Measurements from ENCODE around the gene MBD3L2B.

Gene MBD3L2B

GRCh38 chr19:7010722-7011593, 10.3 kb downstream of the MBD3L2B start:
- no peak for DNase-seq

GRCh38 chr19:7007859-7008258, 13.4 kb downstream of the MBD3L2B start:
- no peak for DNase-seq

- no peak for DNase-seq
These were observed 15.0 kb downstream of the MBD3L2B start for GRCh38 chr19:7006135-7006704.

- DNase-seq = peak; percentile 18
These were observed 16.8 kb downstream of the MBD3L2B start for GRCh38 chr19:7004313-7004931.

- DNase-seq = no peak
These were observed 20.4 kb downstream of the MBD3L2B start for GRCh38 chr19:7000816-7001215.

GRCh38 chr19:7000333-7000732, 20.9 kb downstream of the MBD3L2B start:
- no peak for DNase-seq

GRCh38 chr19:6999933-7000332, 21.3 kb downstream of the MBD3L2B start:
- no peak for DNase-seq

GRCh38 chr19:6997679-6998445, 23.4 kb downstream of the MBD3L2B start:
- no peak for DNase-seq

GRCh38 chr19:6996810-6997209, 24.4 kb downstream of the MBD3L2B start:
- no peak for DNase-seq

- DNase-seq = no peak
These were observed 26.2 kb downstream of the MBD3L2B start for GRCh38 chr19:6995054-6995453.

GRCh38 chr19:6988257-6988656, 33.0 kb downstream of the MBD3L2B start:
- DNase-seq = no peak

GRCh38 chr19:6987850-6988249, 33.4 kb downstream of the MBD3L2B start:
- DNase-seq = no peak

- no peak for DNase-seq
These were observed 37.8 kb downstream of the MBD3L2B start for GRCh38 chr19:6983448-6983847.

GRCh38 chr19:6979399-6979798, 41.8 kb downstream of the MBD3L2B start:
- DNase-seq = no peak

- no peak for DNase-seq
These were observed 45.0 kb downstream of the MBD3L2B start for GRCh38 chr19:6976197-6976596.

GRCh38 chr19:6971366-6971765, 49.9 kb downstream of the MBD3L2B start:
- no peak for DNase-seq

GRCh38 chr19:6970443-6970842, 50.8 kb downstream of the MBD3L2B start:
- no peak for DNase-seq

- DNase-seq = no peak
These were observed 51.2 kb downstream of the MBD3L2B start for GRCh38 chr19:6970021-6970420.

GRCh38 chr19:6969490-6969889, 51.7 kb downstream of the MBD3L2B start:
- DNase-seq = no peak
